Kidney glomerular epithelial cell (primary cell): ENCODE data around the gene STK24.
A peak's percentile ranks its signal among the peaks of the same experiment; 100 is the strongest.

Experiments
- DNase-seq: peaks from one replicate; lab custom pipeline; 2025; lab: John Stamatoyannopoulos, UW

Gene STK24

GRCh38 chr13:98450539-98451111 lies 126.3 kb downstream of the STK24 start:
- DNase-seq: peak; percentile 30

- no peak for DNase-seq
Measured at GRCh38 chr13:98450026-98450425, 126.9 kb downstream of the STK24 start.

GRCh38 chr13:98449273-98449672 lies 127.6 kb downstream of the STK24 start:
- DNase-seq: no peak

GRCh38 chr13:98448642-98448928 lies 128.3 kb downstream of the STK24 start:
- no peak for DNase-seq

GRCh38 chr13:98447881-98448641 lies 128.8 kb downstream of the STK24 start:
- DNase-seq: no peak

- no peak for DNase-seq
Measured at GRCh38 chr13:98447130-98447529, 129.8 kb downstream of the STK24 start.

GRCh38 chr13:98446234-98446621 lies 130.7 kb downstream of the STK24 start:
- DNase-seq: no peak

- peak; percentile 17 for DNase-seq
Measured at GRCh38 chr13:98445340-98446233, 131.3 kb downstream of the STK24 start.

- DNase-seq: no peak
Measured at GRCh38 chr13:98444381-98444780, 132.5 kb downstream of the STK24 start.

GRCh38 chr13:98443800-98444325 lies 133.0 kb downstream of the STK24 start:
- DNase-seq: no peak

GRCh38 chr13:98443329-98443728 lies 133.6 kb downstream of the STK24 start:
- DNase-seq: peak; percentile 70

- no peak for DNase-seq
Measured at GRCh38 chr13:98442391-98443230, 134.3 kb downstream of the STK24 start.

- no peak for DNase-seq
Measured at GRCh38 chr13:98441056-98441676, 135.7 kb downstream of the STK24 start.

GRCh38 chr13:98440390-98441055 lies 136.4 kb downstream of the STK24 start:
- no peak for DNase-seq

GRCh38 chr13:98439896-98440295 lies 137.0 kb downstream of the STK24 start:
- no peak for DNase-seq

- no peak for DNase-seq
Measured at GRCh38 chr13:98439126-98439828, 137.6 kb downstream of the STK24 start.

GRCh38 chr13:98438246-98439125 lies 138.4 kb downstream of the STK24 start:
- DNase-seq: no peak

GRCh38 chr13:98436233-98436910 lies 140.5 kb downstream of the STK24 start:
- no peak for DNase-seq

- no peak for DNase-seq
Measured at GRCh38 chr13:98435376-98435775, 141.5 kb downstream of the STK24 start.
